NCI-H1436 treated with DMSO at 0.1 percent for 48 hours (cell line): Measurements from ENCODE around the gene LHX8.
"Not testable (repeated sequence)": the region's sequence is repeated elsewhere in the genome, so short reads cannot be mapped to it uniquely, and the experiment has no call there.

ENCODE experiments used
- DNase-seq: peaks from one replicate; lab custom pipeline; 2025; lab: John Stamatoyannopoulos, UW

The LHX8 gene

DNA sequence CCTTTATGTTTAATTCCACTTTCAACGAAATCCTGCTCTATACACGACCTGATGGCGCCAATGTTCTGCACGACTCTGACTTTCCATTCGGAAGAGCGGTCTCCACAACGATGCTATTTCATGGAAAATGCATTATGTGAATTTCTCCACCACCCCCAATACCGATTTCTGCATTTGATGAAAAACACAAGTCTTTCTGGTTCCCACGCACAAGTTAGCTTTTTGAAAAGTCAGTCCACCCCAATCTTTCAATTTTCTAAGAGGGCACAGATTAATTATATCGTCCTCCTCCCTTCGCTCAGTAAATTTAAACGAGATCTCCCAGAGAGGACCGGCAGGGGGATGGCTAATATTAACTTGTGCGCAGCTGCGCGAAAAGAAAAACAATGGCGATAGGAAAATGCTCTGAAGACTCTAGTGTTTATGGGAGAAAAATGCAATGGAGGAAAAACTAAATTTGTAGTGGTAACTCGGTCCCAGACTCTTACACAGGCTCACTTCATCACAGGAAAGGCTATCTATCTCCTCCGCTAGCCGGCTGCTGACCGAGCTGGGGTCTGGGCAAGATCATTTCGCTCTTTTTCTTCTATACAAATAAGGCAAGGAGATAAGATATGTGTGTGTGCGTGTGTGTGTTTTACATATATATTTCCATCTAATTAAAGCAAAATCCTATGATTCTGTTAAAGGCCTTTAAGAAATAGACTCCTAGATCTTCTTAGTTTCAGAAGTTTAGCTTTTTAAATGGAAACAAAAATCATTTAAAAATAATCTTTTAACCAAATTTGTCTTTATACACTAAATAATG lies 1.2 kb upstream of the LHX8 start:
- no peak for DNase-seq

DNA sequence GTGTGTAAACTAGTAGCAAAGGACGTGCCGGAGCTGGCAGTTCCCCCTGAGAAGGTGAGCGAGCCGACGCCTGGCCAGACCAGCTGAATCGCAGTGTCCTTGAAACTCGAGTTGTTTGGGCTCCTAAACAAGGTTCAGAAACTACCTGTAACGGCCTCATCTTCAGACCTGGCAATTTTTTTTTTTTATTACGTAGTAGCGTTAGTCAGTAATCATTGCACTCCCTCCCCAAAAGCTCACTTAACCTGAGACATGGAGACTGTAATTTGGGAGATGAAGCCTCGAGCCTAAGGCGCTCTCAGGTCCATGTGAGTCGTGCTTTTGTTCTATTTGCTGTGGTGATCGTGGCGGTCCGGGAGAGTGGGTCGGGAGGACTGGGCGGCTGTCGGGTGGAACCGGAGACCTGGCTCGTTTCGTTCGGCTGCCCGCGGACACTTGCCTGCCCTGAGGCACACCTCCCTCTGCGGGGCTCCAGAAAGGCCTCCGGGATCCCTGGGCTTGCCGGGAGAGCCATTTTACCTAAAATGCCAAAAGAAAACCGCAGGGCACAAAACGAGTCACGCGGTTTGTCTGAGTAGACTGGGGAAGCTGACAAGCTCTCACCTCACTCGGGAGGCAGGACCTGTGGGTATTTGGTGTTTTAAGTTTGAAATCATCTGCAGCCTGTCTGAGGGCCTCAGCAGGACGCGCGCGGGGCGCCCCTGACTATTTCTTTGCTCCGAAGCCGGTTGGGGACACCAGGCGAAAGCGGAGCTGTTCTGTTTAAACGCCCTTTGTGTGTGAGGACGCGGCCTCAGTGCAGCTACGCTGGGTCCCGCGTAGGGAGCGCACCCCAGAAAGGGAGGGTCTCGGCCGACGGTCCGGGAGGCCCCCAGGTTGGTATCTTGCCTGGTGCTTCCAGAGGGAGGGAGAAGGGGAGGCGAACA lies 722 bp downstream of the LHX8 start:
- DNase-seq = no peak

DNA sequence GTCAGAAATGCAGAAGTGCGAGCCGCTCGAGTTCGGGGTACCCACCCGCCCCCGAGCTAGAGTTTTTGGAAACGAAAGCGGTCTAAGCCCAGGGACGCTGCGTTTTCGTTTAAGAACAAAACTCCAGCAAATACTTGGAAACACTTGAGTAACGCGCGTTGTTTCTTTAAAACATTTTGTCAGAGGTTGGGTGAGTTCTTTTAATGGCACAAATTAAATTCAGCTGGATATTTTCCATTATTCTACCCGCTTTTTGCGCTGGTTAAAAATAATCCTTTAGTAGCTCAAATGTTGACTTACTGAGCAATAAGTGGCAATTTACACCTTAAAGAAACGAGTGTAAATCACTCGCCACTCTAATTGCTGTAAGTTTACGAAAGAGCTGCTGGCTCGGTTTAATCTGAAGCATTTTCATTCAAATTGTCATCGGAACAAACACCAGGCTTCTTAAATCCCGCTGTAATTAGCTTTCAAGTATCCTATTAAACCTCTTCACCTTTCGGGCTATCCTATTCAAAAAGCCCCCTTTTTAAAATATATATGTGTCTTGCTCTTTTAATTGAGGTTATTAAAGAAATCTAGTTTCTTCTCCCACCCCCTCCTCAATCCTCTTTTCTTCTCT lies 1.5 kb downstream of the LHX8 start:
- DNase-seq = peak; percentile 54

DNA sequence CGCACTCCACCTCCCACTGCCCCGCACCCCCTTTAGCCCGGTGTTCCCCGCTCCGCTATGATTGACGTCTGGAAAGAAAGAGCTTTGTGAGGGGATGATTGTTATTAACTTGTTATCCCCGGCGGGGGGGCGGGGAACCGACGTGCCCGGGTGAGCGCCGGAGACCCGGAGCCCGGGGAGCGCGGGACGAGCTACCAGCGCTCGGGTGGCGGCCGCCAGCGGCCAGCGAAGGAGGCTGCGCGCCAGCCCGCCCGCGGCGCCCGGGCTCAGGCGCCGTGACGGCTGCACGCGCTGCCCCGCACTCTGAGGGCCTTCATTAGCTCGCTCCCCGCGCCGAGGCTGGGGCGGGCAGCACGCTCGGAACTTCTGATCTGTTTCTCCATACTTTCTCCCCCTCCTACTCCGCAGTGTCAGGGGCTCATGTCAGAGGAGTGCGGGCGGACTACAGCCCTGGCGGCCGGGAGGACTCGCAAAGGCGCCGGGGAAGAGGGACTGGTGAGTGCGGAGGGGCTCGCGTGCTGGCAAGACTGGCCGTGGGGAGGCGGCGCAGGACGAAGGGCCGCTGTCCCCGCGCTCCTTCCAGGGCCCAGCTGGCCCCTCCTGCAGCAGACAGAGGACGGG lies 2.1 kb downstream of the LHX8 start:
- no peak for DNase-seq

DNA sequence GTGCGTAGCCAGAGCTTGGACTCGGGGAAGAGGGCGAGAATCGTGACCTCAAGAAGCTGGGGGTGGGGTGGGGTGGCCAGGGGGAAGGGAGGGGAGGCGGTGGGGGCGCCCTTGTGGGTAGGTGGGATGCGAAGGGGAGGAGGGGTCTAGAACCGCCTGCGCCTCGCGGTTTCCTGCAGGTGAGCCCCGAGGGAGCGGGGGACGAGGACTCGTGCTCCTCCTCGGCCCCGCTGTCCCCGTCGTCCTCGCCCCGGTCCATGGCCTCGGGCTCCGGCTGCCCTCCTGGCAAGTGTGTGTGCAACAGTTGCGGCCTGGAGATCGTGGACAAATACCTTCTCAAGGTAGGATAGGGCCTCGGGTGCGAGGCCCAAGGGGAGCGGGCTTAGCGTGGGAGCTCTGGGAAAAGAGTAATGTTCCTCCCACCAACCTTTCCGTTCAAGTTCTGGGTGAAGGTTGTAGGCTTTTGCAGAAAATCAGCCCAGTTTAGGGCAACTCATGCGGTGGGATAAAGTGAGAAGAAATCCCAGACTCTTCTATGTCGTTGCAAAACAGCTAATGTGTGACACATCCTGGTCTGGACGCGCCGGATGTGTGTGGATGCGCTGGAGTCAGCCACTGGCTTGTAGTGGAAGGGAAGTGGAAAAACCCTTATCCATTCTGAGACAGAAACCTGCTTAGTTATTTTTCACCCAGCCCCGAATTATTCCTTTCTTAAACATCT lies 2.9 kb downstream of the LHX8 start:
- no peak for DNase-seq

DNA sequence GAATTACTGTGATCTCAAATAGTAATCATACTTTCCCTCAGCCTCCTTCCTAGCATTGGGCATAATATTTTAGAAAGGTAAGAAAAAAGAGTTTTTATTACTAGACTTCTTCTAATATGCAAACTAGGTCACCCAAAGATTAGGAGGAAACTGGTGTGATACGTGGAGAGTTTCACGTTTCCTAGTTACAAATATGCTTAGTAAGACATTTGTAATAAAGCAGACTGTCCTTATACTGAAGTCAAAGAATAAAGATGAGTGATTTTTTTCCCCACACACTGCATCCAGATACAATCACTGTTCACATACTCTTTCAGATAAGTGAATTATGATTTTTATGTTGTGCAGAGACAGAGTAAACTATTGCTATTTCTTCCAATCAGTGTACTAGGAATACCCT lies 17.9 kb downstream of the LHX8 start:
- no peak for DNase-seq

DNA sequence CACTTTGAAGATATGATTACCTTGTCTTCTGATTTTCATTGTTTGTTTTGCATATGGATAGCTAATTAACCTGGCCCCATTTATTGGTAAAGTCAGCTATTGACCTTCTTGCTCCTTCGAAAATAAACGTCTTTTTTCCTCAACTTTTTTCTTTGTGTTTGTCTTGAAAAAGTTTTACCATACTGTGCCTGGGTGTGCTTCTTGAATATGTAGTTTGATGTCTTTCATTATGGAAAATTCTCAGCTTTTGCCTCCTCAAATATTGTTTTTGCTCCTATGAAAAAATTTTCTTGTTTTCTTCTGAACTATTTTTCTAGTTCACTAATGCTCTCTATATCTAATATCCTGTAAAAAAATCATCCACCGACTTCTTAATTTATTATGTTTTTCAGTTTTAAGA lies 25.0 kb downstream of the LHX8 start:
- DNase-seq = no peak

DNA sequence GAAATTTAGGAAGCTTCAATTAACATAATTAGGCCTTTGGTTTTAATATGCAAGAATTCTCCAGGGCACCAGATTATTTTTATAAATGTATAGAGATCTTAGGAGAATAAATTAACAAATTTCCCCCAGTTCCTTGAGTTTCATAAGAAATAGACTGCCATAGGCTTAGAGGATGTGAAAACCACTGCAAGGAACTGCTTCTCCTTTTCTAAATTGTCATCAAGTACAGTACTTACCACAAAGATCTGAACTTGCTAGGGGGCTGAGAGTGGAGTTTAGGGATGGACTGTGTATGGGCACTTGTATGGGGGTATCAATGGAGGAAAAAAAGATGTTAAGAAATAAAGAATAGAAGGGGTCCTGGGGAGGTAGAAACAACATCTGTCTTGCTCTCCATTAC lies 31.1 kb downstream of the LHX8 start:
- no peak for DNase-seq

DNA sequence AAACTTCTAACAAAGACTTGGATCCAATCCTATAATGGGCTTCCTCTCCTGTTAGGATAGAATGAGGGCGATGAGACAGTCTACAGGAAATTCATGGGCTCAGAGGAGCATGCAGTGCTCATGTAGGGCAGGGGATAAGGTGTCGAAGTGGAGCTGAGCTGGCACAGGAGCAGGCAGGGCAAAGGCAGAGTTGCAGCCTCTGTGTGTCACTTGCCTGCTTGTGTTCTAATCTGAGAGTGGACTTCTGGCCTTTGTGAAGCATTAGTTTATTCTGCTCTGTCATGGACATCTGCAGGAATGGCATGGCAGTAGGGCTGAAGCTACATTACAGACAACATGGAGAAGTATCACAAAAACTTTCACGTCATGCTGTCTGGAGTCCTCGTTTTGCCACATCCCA lies 32.6 kb downstream of the LHX8 start:
- DNase-seq = no peak

DNA sequence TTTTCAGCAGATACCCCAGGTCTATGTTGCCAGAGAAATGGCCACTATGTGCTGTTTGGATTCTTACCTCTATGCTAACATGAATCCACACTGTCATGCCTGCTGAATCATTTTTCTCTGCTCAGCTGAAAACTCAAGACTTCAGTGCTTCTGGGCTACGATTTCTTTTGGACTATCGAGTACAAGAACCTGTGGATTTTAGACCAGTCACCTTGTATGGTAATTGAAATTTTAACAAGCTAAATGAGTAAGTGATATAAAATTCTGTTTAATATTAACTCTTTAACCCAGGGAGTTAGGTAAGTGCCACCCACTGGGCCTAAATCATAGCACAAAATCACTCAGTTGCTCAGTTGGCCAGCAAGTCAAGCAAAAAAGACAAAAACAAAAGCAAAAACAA lies 35.8 kb downstream of the LHX8 start:
- DNase-seq = no peak

DNA sequence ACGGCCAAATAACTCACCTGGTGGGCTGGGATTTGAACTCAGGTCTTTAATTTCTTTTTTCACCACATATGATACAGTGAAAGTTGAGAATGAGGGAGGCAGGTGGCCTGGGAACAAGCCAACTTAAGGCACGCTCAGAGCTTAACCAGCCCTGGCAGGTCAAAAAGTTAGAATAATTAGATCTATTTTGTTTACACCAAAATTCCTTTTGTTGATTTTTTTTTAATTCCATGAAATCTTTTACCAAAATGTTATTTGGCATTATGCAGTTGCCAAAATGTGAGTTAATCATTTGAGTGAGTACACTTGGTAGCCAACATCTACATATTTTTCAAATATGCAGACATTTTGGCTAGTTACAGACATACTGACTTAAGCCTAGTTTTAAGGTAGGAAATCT lies 36.8 kb downstream of the LHX8 start:
- no peak for DNase-seq

DNA sequence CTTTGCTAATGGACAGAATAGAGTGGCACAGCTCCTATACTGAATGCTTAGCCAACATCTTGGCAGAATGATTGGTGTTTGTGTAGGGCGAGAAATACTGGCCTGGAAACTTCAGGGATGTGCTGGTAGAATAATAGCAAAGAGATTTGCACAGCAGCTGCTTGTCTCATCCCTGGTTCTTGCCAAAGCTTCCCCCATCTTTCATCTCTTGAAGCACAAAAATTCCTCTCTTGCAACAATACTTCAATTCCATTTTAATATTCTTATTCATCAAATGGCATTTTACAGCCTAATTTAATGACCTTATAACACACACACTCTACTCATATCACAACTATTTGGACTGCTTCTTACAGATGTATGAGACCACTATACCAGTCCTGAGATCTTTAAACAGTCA lies 37.7 kb downstream of the LHX8 start:
- DNase-seq = no peak

DNA sequence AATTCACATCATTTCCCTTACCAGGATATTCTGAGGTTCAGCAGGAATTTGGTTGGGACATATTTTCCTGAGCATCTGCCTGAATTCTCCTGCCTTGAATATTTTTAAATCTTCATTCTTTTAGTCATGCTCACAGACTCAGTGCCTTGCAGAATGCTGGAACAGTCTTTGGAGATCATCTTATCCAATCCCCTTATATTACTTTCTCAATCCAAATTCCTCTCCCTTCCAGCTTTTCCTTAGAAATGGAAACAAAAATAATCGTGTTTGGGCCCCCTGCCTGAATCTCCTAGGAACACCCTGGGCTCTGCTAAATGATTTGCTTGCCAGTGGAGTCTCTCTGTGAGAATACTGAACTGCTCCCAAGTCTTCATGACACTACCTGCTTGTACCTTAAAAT lies 38.4 kb downstream of the LHX8 start:
- DNase-seq = no peak

DNA sequence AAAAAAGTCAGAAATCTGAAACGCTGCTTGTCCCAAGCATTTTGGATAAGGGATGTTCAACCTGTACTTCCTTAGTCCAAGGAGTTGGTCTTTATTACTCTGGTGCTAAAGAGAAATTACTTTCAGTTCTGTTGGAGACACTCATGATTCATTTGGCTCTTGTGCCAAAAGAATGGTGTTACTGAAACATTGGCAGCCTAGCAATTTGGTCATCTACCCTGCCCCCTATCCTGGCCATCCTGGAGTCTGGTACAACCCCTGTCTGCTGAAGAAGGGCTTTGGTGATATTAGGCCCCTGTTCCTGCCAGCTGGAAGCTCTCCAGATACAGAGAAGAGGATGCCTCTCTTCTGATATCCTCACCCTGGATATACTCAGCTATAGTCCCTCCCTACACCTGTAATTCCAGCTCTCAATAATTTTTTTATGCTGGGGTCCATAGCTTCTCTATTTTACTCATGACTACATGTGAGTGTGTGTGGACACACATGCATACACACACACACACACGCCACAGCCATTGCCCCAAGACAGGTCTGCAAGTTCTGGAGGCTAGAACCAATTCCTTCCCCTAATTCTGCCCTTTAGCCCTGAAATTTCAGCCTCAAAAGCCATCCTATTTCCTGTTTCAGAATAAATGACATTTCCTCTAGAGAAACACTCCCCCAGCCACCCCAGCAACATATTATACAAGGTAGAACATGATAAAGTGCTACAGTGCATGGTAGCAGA lies 40.0 kb downstream of the LHX8 start:
- no peak for DNase-seq

DNA sequence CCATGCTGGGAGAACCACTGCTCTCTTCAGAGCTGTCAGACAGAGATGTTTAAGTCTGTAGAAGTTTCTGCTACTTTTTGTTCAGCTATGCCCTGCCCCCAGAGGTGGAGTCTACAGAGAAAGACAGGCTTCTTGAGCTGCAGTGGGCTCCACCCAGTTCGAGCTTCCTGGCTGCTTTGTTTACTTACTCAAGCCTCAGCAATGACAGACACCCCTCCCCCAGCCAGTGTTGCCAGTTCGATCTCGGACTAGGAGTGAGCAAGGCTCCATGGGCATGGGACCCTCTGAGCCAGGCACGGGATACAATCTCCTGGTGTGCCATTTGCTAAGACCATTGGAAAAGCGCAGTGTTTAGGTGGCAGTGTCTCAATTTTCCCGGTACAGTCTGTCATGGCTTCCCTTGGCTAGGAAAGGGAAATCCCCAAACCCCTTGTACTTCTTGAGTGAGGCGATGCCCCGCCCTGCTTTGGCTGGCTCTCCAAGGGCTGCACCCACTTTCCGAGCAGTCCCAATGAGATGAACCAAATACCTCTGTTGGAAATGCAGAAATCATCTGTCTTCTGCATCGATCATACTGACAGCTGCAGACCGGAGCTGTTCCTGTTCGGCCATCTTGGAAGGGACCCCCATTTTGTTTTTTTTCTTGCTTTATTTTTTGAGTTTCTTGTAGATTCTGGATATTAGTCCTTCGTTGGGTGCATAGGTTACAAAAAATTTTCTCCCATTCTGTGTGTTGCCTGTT lies 47.2 kb downstream of the LHX8 start:
- not testable (repeated sequence) for DNase-seq

DNA sequence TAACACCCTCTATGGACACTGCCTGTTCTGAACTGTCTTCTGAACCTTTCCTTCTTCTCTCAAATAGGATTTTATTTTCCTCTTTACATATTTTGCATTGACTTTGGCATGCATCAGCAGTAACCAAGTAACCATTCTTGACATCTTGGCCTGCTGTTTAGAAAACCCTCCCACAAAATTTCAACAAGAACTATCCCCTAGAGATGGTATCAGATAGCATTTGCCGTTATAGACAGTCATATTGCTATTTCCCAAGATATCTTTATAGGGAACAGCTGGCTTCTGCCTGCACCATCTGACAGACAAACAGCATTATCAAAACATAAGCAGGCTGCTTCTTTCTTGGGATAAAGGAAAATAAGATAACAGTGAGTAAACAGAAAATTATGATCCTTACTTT lies 54.7 kb downstream of the LHX8 start:
- no peak for DNase-seq

DNA sequence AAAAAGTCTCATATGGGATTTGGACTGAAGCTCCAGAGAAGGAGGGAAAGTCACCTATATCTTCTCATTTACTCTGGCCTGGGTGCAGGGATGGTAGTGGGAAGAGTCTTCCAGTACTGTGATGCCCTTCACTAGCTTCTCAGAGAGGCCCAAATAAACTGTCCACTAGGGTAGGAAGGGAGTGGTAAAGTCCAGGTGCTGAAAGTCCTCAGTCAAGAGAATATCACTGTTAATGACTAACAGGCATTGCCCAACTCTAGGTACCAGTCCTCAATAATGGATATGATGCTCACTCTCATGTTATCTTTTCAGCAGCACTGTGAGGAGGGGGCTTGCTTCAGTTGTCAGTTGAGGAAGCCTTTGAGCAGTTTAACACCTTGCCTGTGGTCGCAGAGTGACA lies 64.0 kb downstream of the LHX8 start:
- no peak for DNase-seq

DNA sequence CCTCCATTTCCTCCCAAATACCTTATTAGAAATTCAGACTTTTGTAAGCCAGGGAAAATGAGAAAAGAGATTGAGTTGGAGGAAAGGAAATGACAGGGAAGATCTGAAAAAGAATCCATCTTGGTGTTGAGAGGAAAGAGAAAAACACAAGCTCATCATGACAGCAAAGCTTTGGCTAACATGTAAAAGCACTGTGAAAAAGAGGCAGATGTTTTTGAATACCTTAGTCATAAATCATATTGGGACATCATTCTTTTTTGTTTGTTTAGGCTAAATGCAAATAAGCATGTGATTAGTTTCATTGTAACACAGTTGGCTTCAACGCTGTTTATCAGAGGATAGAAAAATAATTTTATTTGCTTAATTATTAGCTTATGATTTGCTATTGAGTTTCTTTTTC lies 64.6 kb downstream of the LHX8 start:
- no peak for DNase-seq

DNA sequence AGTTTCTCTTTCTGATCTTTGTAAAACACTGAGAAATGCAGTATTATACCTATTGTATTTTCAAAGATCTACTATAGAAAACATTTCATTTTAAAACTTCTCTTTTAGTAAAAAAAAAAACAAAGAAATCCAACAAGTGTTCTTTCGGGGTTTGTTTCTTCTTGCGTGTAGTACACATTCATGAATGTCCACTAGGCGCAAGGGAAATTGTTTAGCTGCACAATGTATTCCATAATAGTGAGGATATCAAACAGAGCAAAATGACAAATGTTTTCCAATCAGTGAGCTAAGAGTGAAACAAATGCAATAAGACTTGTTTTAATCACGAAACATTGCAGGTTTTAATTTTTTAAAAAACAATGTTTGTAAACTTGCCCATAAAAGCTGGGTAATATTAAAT lies 68.6 kb downstream of the LHX8 start:
- DNase-seq = no peak
